ENCODE data around the gene OPRD1. TPM values are rescaled to one million over a fixed set of nuclear protein-coding genes. Genes with fewer than 3 reads are reported as not detected.

Gene OPRD1
- total RNA-seq, 1 donor from 2014 or later: not detected

- intact Hi-C loops (cut with DNase I): loop anchor here (1.0 kb wide), 2 partner anchors 92 to 359 kb away; no protein-coding TSS in a partner anchor
- Histone ChIP-seq H3K27ac (no peak overlapping the region), H3K4me3 (no peak overlapping the region), H3K27me3 (no peaks in the 10 kb centered on the region), H3K36me3 (no peaks in the 10 kb centered on the region), H3K9me3 (no peaks in the 10 kb centered on the region), H3K4me1 (peaks cover 0 to under 1% of the 10 kb centered on the region in 2 donors)
- TF ChIP-seq CTCF (IDR thresholded peaks at IDR 0.05): peak; percentile 78 to 89 (median 88)
- DNase-seq (ENCODE audit: low spot score in 2 of 2): peak in 1 of 2 donors; percentile 83
These were observed 65.3 kb downstream of the OPRD1 start for GRCh38 chr1:28877132-28877781.

- H3K27me3 ChIP-seq: no peaks in the 10 kb centered on the region
- TF ChIP-seq CTCF (IDR thresholded peaks at IDR 0.05): no peak
- no peaks in the 10 kb centered on the region for H3K9me3 ChIP-seq
- H3K27ac ChIP-seq: no peak overlapping the region
- no peaks in the 10 kb centered on the region for H3K36me3 ChIP-seq
- no peak overlapping the region for H3K4me3 ChIP-seq
- H3K4me1 ChIP-seq: peaks cover 0 to 3% of the 10 kb centered on the region in 2 donors
- DNase-seq (ENCODE audit: low spot score in 2 of 2): no peak
- intact Hi-C loops (cut with DNase I): no loop called here
These were observed 66.8 kb downstream of the OPRD1 start for GRCh38 chr1:28878796-28879195.

DNA sequence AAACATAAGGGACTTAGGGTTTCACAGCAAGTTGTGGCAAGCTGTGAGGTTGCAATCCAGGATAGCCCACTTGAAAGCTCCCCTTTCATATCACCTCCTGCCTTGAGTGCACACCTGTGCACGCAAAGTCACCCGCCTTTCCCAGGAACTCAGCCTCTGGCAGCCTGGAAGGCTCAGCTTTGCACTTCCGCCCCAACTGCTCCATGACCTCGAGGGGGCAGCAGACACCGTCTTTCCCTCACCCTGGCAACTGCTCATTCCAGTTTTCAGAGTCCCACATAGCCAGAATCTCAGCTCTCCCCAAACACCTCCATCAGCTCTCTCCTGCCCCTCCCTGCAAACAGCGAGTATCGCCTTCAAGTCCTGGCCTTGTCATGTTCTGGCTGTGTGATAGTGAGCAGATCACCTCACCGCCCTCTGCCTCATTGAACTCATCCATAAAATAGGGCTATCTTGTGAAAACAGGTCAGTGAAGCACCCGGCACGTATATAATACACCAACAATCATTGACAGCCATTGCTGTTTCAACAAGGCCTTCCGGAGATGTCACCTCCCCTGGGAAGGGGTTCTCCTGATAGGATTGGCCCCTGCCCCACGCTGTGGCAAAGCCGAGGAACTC is 70.1 kb downstream of the OPRD1 start:
- peak; percentile 27 to 90 for DNase-seq (ENCODE audit: low spot score in 2 of 2)

DNA sequence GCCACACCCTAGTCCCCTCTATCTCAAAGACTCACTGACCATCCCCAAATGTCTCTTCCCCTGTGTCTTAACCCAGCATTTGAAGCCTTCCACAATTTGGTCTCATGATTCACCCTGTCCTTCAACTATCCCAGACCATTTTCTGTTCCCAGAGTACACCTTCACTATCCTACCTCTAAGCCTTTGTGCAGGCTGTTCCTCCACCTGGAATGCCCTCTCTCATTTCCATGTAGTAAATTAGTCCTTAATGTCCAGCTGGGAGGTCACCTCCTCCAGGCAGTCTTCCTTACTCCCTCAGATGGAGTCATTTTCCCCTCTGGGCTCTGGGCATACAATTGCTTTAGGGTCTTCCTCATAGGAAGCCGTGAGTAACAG is 71.3 kb downstream of the OPRD1 start:
- H3K27me3 ChIP-seq: no peaks in the 10 kb centered on the region
- no peak for DNase-seq (ENCODE audit: low spot score in 2 of 2)
- H3K36me3 ChIP-seq: no peaks in the 10 kb centered on the region
- intact Hi-C loops (cut with DNase I): loop anchor here (5.0 to 10.0 kb wide), 4 partner anchors 169 to 1832 kb away; partner anchors contain the start of gene SESN2
- no peak for TF ChIP-seq CTCF (IDR thresholded peaks at IDR 0.05)
- H3K27ac ChIP-seq: no peak overlapping the region
- H3K4me3 ChIP-seq: no peak overlapping the region
- no peaks in the 10 kb centered on the region for H3K9me3 ChIP-seq
- peaks cover 6 to 23% of the 10 kb centered on the region in 2 donors for H3K4me1 ChIP-seq

More for the DNA sequence above, 70.1 kb downstream of the OPRD1 start:
- intact Hi-C loops (cut with DNase I): loop anchor here (1.0 to 10.0 kb wide), 6 partner anchors 152 to 1833 kb away; partner anchors contain the start of gene SESN2
- Histone ChIP-seq H3K27ac (peak overlapping the region in 1 of 2 donors; percentile 44), H3K4me1 (peaks cover 3 to 19% of the 10 kb centered on the region in 2 donors), H3K36me3 (no peaks in the 10 kb centered on the region), H3K4me3 (no peak overlapping the region), H3K9me3 (no peaks in the 10 kb centered on the region), H3K27me3 (no peaks in the 10 kb centered on the region)
- peak; percentile 87 to 93 (median 89) for TF ChIP-seq CTCF (IDR thresholded peaks at IDR 0.05)

DNA sequence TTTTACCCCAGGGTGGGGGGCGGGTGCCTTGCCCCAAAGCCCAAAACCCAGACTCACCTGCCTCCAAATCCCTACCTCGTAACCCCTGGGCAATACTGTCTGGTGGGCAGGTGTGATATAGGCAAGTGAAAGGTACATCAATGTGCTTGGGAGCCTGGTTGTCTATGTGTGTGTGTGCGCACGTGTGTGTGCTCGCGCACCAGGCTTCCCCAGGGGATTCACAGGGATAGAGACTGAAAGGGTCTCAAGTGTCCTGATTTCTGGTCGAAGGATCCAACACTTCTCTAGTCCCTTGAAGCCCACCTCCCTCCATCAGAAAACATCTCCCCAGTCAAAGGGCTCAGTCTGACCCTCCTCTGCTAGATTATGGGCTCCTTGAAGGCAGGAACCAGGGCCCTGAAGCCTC is 73.5 kb downstream of the OPRD1 start:
- Histone ChIP-seq H3K27me3 (no peaks in the 10 kb centered on the region), H3K4me3 (no peak overlapping the region), H3K4me1 (peaks cover 7 to 24% of the 10 kb centered on the region in 2 donors), H3K36me3 (no peaks in the 10 kb centered on the region), H3K27ac (peak overlapping the region; percentile 62 to 63), H3K9me3 (no peaks in the 10 kb centered on the region)
- TF ChIP-seq CTCF (IDR thresholded peaks at IDR 0.05): no peak
- no peak for DNase-seq (ENCODE audit: low spot score in 2 of 2)
- intact Hi-C loops (cut with DNase I): loop anchor here (5.0 to 10.0 kb wide), 6 partner anchors 243 to 1893 kb away; partner anchors contain the start of genes SESN2, SRSF4, TAF12 and TRNP1

All from ascending aorta (tissue), 2 donors.